ENCODE results near the gene FBXL20. TPM values are rescaled to one million over a fixed set of nuclear protein-coding genes. Genes with fewer than 3 reads are reported as not detected.

FBXL20 gene
- total RNA-seq, 3 donors from 2014 or later: 17.0 to 33.1 (median 25.3) TPM

- TF ChIP-seq POLR2A (IDR thresholded peaks at IDR 0.05) (no peak), POLR2AphosphoS5 (IDR thresholded peaks at IDR 0.05) (peak in 2 of 3 donors; percentile 32 to 49), CTCF (IDR thresholded peaks at IDR 0.05) (no peak)
- intact Hi-C loops (cut with DNase I; ENCODE audit: low total_unique reads): no loop called here
- peaks cover 9 to 36% of the 10 kb centered on the region in 2 donors for H3K4me1 ChIP-seq
- no peaks in the 10 kb centered on the region for H3K9me3 ChIP-seq
- H3K4me3 ChIP-seq: peak overlapping the region; percentile 35 to 61 (median 36)
- no peaks in the 10 kb centered on the region for H3K36me3 ChIP-seq
- H3K27ac ChIP-seq: peak overlapping the region; percentile 88 to 89
- DNase-seq (ENCODE audit: low spot score in 2 of 2): peak in 1 of 2 donors; percentile 89
- no peaks in the 10 kb centered on the region for H3K27me3 ChIP-seq
Observed at GRCh38 chr17:39209317-39210092, 191.9 kb downstream of the FBXL20 start.

- intact Hi-C loops (cut with DNase I; ENCODE audit: low total_unique reads): no loop called here
- Histone ChIP-seq H3K9me3 (no peaks in the 10 kb centered on the region), H3K27ac (peak overlapping the region; percentile 88 to 89), H3K4me1 (peaks cover 9 to 36% of the 10 kb centered on the region in 2 donors), H3K4me3 (peak overlapping the region in 1 of 3 donors; percentile 35), H3K27me3 (no peaks in the 10 kb centered on the region), H3K36me3 (no peaks in the 10 kb centered on the region)
- no peak for DNase-seq (ENCODE audit: low spot score in 2 of 2)
- TF ChIP-seq CTCF (IDR thresholded peaks at IDR 0.05): no peak
- TF ChIP-seq POLR2A (IDR thresholded peaks at IDR 0.05): no peak
- TF ChIP-seq POLR2AphosphoS5 (IDR thresholded peaks at IDR 0.05): no peak
Observed at GRCh38 chr17:39208893-39209292, 192.5 kb downstream of the FBXL20 start.

- Histone ChIP-seq H3K27ac (peak overlapping the region in 1 of 2 donors; percentile 35), H3K4me3 (no peak overlapping the region), H3K9me3 (no peaks in the 10 kb centered on the region), H3K27me3 (no peaks in the 10 kb centered on the region), H3K4me1 (peaks cover 9 to 34% of the 10 kb centered on the region in 2 donors), H3K36me3 (no peaks in the 10 kb centered on the region)
- intact Hi-C loops (cut with DNase I; ENCODE audit: low total_unique reads): no loop called here
- TF ChIP-seq POLR2A (IDR thresholded peaks at IDR 0.05) (no peak), CTCF (IDR thresholded peaks at IDR 0.05) (no peak), POLR2AphosphoS5 (IDR thresholded peaks at IDR 0.05) (no peak)
- DNase-seq (ENCODE audit: low spot score in 2 of 2): no peak
Observed at GRCh38 chr17:39208136-39208535, 193.3 kb downstream of the FBXL20 start.

- Histone ChIP-seq H3K27ac (no peak overlapping the region), H3K9me3 (no peaks in the 10 kb centered on the region), H3K27me3 (no peaks in the 10 kb centered on the region), H3K4me1 (peaks cover 9 to 29% of the 10 kb centered on the region in 2 donors), H3K4me3 (no peak overlapping the region), H3K36me3 (peaks cover 5% of the 10 kb centered on the region)
- DNase-seq (ENCODE audit: low spot score in 2 of 2): no peak
- intact Hi-C loops (cut with DNase I; ENCODE audit: low total_unique reads): no loop called here
- TF ChIP-seq CTCF (IDR thresholded peaks at IDR 0.05): no peak
- no peak for TF ChIP-seq POLR2AphosphoS5 (IDR thresholded peaks at IDR 0.05)
- no peak for TF ChIP-seq POLR2A (IDR thresholded peaks at IDR 0.05)
Observed at GRCh38 chr17:39205112-39205526, 196.3 kb downstream of the FBXL20 start.

- TF ChIP-seq CTCF (IDR thresholded peaks at IDR 0.05) (no peak), POLR2AphosphoS5 (IDR thresholded peaks at IDR 0.05) (no peak), POLR2A (IDR thresholded peaks at IDR 0.05) (no peak)
- DNase-seq (ENCODE audit: low spot score in 2 of 2): no peak
- peaks cover 4 to 21% of the 10 kb centered on the region in 2 donors for H3K4me1 ChIP-seq
- H3K27ac ChIP-seq: no peak overlapping the region
- intact Hi-C loops (cut with DNase I; ENCODE audit: low total_unique reads): no loop called here
- H3K4me3 ChIP-seq: no peak overlapping the region
- H3K9me3 ChIP-seq: no peaks in the 10 kb centered on the region
- peaks cover 5% of the 10 kb centered on the region for H3K36me3 ChIP-seq
- H3K27me3 ChIP-seq: no peaks in the 10 kb centered on the region
Observed at GRCh38 chr17:39204245-39204644, 197.2 kb downstream of the FBXL20 start.

All from breast epithelium (tissue), 4 donors.